A549 (cell line): Measurements from ENCODE around the gene HTR1E.

Experiments
- CEBPB ChIP-seq, 2 experiments: fragments of >200 bp in 1 of 2; sonication (Bioruptor Twin) in 1 of 2; formaldehyde crosslinking in 1 of 2; IDR thresholded peaks; 2 replicates each; pipeline ENCODE4 v1.6.1; 2012 to 2016
- RAD21 ChIP-seq, 2 experiments: fragments of >200 bp in 1 of 2; sonication (Bioruptor Twin) in 1 of 2; formaldehyde crosslinking in 1 of 2; IDR thresholded peaks in 1 of 2; conservative IDR thresholded peaks in 1 of 2; 2 replicates in 1 of 2; 3 replicates in 1 of 2; pipeline ENCODE4 v1.6.1; 2012 to 2018; ENCODE audit warnings: inconsistent platforms in 1 of 2
- TF ChIP-seq, protein P1 (sequence below): fragments of >200 bp; sonication (Bioruptor Twin); formaldehyde crosslinking; IDR thresholded peaks from 3 replicates; pipeline ENCODE4 v1.5.1; 2016

GRCh38 chr6:87054143-87054833 lies 117.0 kb downstream of the HTR1E start:
- TF ChIP-seq, protein P1, sequence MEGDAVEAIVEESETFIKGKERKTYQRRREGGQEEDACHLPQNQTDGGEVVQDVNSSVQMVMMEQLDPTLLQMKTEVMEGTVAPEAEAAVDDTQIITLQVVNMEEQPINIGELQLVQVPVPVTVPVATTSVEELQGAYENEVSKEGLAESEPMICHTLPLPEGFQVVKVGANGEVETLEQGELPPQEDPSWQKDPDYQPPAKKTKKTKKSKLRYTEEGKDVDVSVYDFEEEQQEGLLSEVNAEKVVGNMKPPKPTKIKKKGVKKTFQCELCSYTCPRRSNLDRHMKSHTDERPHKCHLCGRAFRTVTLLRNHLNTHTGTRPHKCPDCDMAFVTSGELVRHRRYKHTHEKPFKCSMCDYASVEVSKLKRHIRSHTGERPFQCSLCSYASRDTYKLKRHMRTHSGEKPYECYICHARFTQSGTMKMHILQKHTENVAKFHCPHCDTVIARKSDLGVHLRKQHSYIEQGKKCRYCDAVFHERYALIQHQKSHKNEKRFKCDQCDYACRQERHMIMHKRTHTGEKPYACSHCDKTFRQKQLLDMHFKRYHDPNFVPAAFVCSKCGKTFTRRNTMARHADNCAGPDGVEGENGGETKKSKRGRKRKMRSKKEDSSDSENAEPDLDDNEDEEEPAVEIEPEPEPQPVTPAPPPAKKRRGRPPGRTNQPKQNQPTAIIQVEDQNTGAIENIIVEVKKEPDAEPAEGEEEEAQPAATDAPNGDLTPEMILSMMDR: no peak
- no peak for TF ChIP-seq RAD21 (conservative IDR thresholded peaks at IDR 0.05 in 1 of 2, IDR thresholded peaks at IDR 0.05 in 1 of 2)
- TF ChIP-seq CEBPB (IDR thresholded peaks at IDR 0.05): no peak
